ENCODE data around the gene OXSR1.
"Not testable (repeated sequence)": the region's sequence is repeated elsewhere in the genome, so short reads cannot be mapped to it uniquely, and the experiment has no call there.

The OXSR1 gene

GRCh38 chr3:38227989-38228388 lies 62.7 kb downstream of the OXSR1 start:
- DNase-seq (ENCODE audit: low read depth): no peak

- DNase-seq (ENCODE audit: low read depth): no peak
Observed at GRCh38 chr3:38229036-38229435, 63.7 kb downstream of the OXSR1 start.

GRCh38 chr3:38232701-38233100 lies 67.4 kb downstream of the OXSR1 start:
- DNase-seq (ENCODE audit: low read depth): no peak

- no peak for DNase-seq (ENCODE audit: low read depth)
Observed at GRCh38 chr3:38235466-38235865, 70.1 kb downstream of the OXSR1 start.

GRCh38 chr3:38238416-38239008 lies 73.2 kb downstream of the OXSR1 start:
- no peak for DNase-seq (ENCODE audit: low read depth)

- not testable (repeated sequence) for DNase-seq (ENCODE audit: low read depth)
Observed at GRCh38 chr3:38242812-38243211, 77.5 kb downstream of the OXSR1 start.

GRCh38 chr3:38245930-38246329 lies 80.6 kb downstream of the OXSR1 start:
- no peak for DNase-seq (ENCODE audit: low read depth)

- DNase-seq (ENCODE audit: low read depth): no peak
Observed at GRCh38 chr3:38247366-38248035, 82.2 kb downstream of the OXSR1 start.

GRCh38 chr3:38250198-38250597 lies 84.9 kb downstream of the OXSR1 start:
- DNase-seq (ENCODE audit: low read depth): no peak

GRCh38 chr3:38251197-38251596 lies 85.9 kb downstream of the OXSR1 start:
- DNase-seq (ENCODE audit: low read depth): no peak

GRCh38 chr3:38253704-38254103 lies 88.4 kb downstream of the OXSR1 start:
- DNase-seq (ENCODE audit: low read depth): no peak

- DNase-seq (ENCODE audit: low read depth): no peak
Observed at GRCh38 chr3:38254872-38255271, 89.5 kb downstream of the OXSR1 start.

- no peak for DNase-seq (ENCODE audit: low read depth)
Observed at GRCh38 chr3:38255627-38256026, 90.3 kb downstream of the OXSR1 start.

- no peak for DNase-seq (ENCODE audit: low read depth)
Observed at GRCh38 chr3:38257583-38257982, 92.2 kb downstream of the OXSR1 start.

GRCh38 chr3:38260474-38260873 lies 95.1 kb downstream of the OXSR1 start:
- no peak for DNase-seq (ENCODE audit: low read depth)

GRCh38 chr3:38264353-38264771 lies 99.0 kb downstream of the OXSR1 start:
- DNase-seq (ENCODE audit: low read depth): no peak

GRCh38 chr3:38264779-38265178 lies 99.4 kb downstream of the OXSR1 start:
- DNase-seq (ENCODE audit: low read depth): no peak

- DNase-seq (ENCODE audit: low read depth): no peak
Observed at GRCh38 chr3:38265604-38266307, 100.4 kb downstream of the OXSR1 start, which contains the start of gene SLC22A13. Gene SLC22A13 (plus strand): TSS chr3:38265812. CDS start chr3:38265861, 49 bp downstream.

GRCh38 chr3:38266810-38267209 lies 101.5 kb downstream of the OXSR1 start:
- DNase-seq (ENCODE audit: low read depth): no peak

- DNase-seq (ENCODE audit: low read depth): no peak
Observed at GRCh38 chr3:38267662-38268061, 102.3 kb downstream of the OXSR1 start.

- no peak for DNase-seq (ENCODE audit: low read depth)
Observed at GRCh38 chr3:38268087-38268486, 102.8 kb downstream of the OXSR1 start.

- DNase-seq (ENCODE audit: low read depth): no peak
Observed at GRCh38 chr3:38268522-38268921, 103.2 kb downstream of the OXSR1 start.

- DNase-seq (ENCODE audit: low read depth): no peak
Observed at GRCh38 chr3:38270606-38271005, 105.3 kb downstream of the OXSR1 start.
